Suppressor macrophage treated with lipopolysaccharide for 1 hour (primary cell): Measurements from ENCODE around the gene PLCH2.

Experiments
- DNase-seq, 3 donors: peaks; one replicate each; pipeline ENCODE4 v3.0.0-alpha.2; 2020 to 2022

Gene PLCH2

GRCh38 chr1:2463396-2463795 lies 12.7 kb upstream of the PLCH2 start:
- DNase-seq: no peak

DNA sequence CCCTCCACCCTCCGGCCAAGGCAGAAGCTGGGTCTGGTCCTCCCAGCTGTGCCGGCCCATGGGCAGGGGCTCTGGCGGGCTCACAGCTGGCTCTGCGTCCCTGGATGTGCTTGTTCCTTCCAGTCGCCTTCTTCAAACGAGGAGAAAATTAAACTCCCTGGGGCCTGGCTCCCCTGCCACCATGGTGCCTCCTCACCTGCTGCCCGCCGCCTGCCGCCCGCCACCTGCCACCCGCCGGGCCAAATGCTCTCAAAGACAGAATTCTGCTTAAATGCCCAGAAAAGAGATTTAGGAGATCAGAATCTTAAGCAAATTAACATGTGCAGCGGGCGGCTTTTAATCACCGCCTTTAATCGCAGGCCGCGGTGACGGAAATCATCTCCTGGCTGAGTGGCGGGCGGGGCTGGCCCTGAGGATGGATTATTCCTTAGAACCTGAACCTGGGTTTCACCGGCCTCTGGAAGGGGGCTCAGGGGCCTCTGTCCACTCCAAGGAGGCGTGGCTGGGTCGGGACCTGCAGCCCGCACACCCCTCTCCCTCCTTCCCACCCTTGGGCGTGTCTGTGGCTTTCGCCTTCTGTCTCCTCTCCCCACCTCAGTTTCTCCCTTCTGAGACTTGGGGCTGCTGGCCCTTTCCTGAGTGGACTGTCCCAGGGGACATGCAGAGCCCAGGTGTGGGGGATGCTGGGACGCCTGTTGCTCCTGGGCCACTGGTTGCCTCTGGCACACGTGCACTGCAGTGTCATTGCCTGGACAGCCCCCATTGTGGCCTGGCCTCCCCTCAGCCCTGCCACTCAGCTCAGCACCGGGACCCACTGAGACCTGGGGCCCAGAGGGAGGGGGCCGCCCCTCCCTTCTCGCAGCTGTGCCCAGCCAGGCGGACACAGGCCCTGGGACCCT lies 10.5 kb upstream of the PLCH2 start:
- no peak for DNase-seq

- DNase-seq: no peak
Observed at GRCh38 chr1:2466270-2466665, 9.8 kb upstream of the PLCH2 start.

DNA sequence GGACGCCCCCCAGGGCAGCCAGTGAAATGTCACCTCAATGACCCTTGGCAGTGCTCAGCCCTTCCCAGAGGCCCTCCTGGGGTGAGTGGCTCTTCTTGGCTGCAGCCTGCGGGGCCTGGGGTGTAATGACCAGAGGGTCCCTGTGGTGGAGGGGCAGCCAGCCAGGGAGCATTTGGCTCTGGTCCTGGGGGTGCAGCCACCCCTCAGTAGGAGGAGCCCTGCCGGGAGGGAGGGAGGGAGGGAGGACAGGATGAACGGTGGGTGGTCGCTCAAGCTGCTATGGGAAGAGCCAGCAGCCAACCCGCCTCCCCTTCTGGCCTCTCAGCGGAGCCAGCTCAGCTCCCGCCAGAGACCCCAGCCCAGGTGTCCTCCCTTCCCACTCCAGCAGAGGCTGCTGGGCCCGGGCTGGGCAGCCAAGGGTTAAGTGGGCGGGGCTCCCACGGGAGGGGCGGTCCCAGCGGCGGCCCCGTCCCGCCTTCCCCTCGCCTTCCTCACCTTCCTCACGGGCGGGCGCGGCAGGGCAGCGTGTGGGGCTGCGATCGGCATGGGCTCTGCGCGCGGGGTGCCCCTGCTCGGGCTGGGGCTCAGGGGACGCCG lies 9.0 kb upstream of the PLCH2 start:
- DNase-seq: peak in 1 of 3 donors; percentile 29

GRCh38 chr1:2468041-2468472 lies 8.0 kb upstream of the PLCH2 start:
- peak in 2 of 3 donors; percentile 17 to 22 for DNase-seq

GRCh38 chr1:2468540-2468939 lies 7.5 kb upstream of the PLCH2 start:
- DNase-seq: no peak

GRCh38 chr1:2469103-2469940 lies 6.8 kb upstream of the PLCH2 start:
- no peak for DNase-seq

- no peak for DNase-seq
Observed at GRCh38 chr1:2470290-2471158, 5.6 kb upstream of the PLCH2 start.

GRCh38 chr1:2471159-2471471 lies 5.0 kb upstream of the PLCH2 start:
- no peak for DNase-seq

GRCh38 chr1:2471587-2472001 lies 4.5 kb upstream of the PLCH2 start:
- DNase-seq: no peak

DNA sequence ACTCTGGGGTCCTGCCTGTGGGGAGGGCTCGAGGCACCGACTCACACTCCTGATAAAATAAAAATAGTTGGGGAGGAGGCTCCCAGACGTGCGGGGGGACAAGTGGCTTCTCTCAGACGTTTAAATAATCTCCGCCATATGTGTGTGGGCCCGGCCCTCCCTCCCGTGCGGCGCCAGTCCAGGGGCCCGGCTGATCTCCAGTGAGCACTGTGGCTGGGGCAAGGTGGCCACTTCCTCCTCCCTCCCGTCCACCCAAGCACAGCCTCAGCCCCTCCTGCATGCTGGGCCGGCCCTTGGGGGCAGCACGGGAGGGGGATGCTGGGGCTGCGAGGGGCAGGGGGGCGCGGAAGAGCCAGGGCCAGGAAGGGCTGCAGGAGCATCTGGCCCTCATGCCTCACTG lies 4.0 kb upstream of the PLCH2 start:
- no peak for DNase-seq

GRCh38 chr1:2472561-2473177 lies 3.4 kb upstream of the PLCH2 start:
- no peak for DNase-seq

DNA sequence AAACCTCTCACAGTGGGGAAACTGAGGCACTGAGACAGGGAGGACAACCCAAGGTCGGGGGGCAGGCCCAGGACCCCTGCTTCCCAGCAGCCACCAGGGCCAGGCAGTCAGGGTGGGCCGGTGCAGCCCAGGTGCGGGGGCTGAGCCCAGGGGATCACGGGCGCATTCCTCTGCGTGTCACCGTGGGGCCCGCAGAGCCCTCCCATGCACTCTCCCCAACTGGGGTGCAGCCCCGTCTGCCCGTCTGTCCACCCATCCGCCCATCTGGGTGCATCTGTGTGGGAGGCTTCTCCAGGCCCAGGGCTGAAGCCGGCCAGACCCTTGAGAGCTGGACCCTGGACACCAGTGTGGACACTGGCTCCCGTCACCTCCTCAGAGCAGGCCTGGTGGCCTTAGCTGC lies 2.9 kb upstream of the PLCH2 start:
- DNase-seq: no peak

- DNase-seq: no peak
Observed at GRCh38 chr1:2474104-2474844, 1.8 kb upstream of the PLCH2 start.

GRCh38 chr1:2474933-2475371 lies 1.1 kb upstream of the PLCH2 start:
- DNase-seq: no peak

DNA sequence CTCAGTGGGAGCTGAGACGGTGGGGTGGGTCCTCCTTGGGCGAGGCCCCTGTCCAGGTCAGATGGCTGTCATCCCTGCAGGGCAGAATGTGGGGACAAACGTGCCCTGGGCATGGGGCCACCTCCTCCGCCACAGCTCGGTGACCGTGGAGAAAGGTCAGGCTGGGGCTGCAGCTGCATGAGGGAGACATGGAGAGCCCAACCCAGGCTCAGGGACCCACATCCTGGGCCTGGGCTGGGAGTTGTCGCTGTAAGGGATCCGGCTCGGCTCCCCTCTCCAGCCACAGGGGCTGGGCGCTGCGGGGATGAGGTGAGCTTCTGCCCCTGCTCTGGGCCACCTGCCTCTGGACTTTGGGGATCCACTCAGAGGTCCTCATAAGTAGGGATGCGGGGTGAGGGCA lies 518 bp upstream of the PLCH2 start:
- no peak for DNase-seq

- DNase-seq: no peak
Observed at GRCh38 chr1:2477309-2477708, 1.2 kb downstream of the PLCH2 start.

DNA sequence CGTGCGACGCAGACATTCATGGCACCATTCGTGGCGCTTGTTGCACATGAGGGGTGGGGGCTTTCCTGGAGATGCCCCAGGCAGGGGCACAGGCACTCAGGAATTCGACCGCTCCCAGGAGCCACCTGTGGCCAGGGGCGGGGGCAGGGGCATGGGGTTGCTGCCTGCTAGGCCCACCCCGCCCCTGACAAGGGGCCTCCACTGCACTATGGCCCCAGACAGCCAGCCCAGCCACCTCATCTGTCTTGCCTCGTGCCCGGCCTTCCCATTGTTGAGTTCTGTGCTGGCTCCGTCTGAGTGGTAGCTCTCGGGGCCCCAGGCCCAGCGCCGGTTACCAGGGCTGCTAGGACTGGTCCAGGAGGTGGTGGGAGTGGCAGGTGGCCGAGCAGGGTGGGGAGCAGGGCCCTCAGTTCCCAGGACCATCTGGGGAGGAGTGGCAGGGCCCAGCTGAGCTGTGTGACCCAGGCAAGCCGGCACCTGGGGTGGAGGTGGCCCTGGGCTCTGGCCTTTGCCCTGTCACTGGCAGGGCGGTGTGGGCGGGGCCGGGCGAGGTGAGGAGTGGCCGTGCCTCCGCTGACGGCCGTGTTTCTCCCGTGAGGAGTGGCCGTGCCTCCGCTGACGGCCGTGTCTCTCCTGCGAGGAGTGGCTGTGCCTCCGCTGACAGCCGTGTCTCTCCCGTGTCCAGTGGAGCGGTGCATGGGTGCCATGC lies 1.9 kb downstream of the PLCH2 start:
- DNase-seq: no peak

DNA sequence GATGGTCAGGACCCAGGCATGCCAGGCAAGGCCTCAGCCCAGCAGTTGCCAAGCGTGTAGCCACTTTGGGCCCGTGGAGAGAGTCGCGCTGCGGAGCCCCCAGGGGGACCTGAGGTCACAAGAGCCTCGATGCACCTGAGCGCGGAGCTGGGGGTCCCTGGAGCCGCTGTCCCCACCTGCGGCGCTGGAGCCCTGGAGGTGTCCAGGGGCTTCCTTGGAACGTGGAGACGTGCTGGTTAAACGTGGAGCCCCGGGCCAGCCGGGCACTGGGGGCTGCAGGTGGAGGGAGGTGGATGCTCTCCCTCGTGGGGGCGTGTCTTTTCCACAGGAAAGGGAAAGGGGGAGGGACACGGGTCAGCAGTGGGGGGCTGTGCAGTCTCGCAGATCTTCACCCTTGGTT lies 3.1 kb downstream of the PLCH2 start:
- DNase-seq: no peak

DNA sequence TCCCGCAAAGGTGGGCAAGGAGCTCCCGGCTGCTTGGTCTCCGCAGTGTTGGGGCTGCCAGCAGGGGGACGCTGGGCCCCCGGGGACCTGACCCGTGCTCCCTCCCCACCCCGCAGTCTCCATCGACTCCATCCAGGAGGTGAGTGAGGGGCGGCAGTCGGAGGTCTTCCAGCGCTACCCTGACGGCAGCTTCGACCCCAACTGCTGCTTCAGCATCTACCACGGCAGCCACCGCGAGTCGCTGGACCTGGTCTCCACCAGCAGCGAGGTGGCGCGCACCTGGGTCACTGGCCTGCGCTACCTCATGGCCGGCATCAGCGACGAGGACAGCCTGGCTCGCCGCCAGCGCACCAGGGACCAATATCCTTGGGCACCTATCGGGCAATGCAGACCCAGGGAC lies 3.5 kb downstream of the PLCH2 start:
- no peak for DNase-seq
